HG03108 (cell line): Measurements from ENCODE around the gene GAREM1.
"Not testable (repeated sequence)": the region's sequence is repeated elsewhere in the genome, so short reads cannot be mapped to it uniquely, and the experiment has no call there.

ENCODE experiments used
- ATAC-seq: cut with Tn5 transposase; IDR thresholded peaks from one replicate; pipeline ENCODE4 v1.9.1; 2021; ENCODE audit warnings: moderate library complexity; ENCODE audit not compliant: unreplicated experiment

The GAREM1 gene

GRCh38 chr18:32470714-32471633 is at the start of gene GAREM1:
Gene GAREM1 (minus strand): TSS chr18:32470882. CDS start chr18:32470428, 454 bp downstream.
- ATAC-seq: peak; percentile 95

GRCh38 chr18:32511147-32511546 is 40.5 kb upstream of the GAREM1 start:
- ATAC-seq: no peak

- ATAC-seq: no peak
Observed at GRCh38 chr18:32509111-32509510, 38.4 kb upstream of the GAREM1 start.

- no peak for ATAC-seq
Observed at GRCh38 chr18:32507093-32507492, 36.4 kb upstream of the GAREM1 start.

GRCh38 chr18:32502014-32502413 is 31.3 kb upstream of the GAREM1 start:
- no peak for ATAC-seq

- not testable (repeated sequence) for ATAC-seq
Observed at GRCh38 chr18:32501242-32501641, 30.6 kb upstream of the GAREM1 start.

- ATAC-seq: no peak
Observed at GRCh38 chr18:32483002-32483401, 12.3 kb upstream of the GAREM1 start.

GRCh38 chr18:32482117-32482516 is 11.4 kb upstream of the GAREM1 start:
- ATAC-seq: no peak

- ATAC-seq: no peak
Observed at GRCh38 chr18:32480581-32480980, 9.9 kb upstream of the GAREM1 start.

- no peak for ATAC-seq
Observed at GRCh38 chr18:32478807-32479206, 8.1 kb upstream of the GAREM1 start.

- no peak for ATAC-seq
Observed at GRCh38 chr18:32478317-32478716, 7.6 kb upstream of the GAREM1 start.

GRCh38 chr18:32476106-32476505 is 5.4 kb upstream of the GAREM1 start:
- ATAC-seq: no peak

- ATAC-seq: not testable (repeated sequence)
Observed at GRCh38 chr18:32475069-32475468, 4.4 kb upstream of the GAREM1 start.

GRCh38 chr18:32473325-32473724 is 2.6 kb upstream of the GAREM1 start:
- ATAC-seq: no peak

- ATAC-seq: no peak
Observed at GRCh38 chr18:32472841-32473240, 2.2 kb upstream of the GAREM1 start.

- ATAC-seq: no peak
Observed at GRCh38 chr18:32470460-32470713, 295 bp downstream of the GAREM1 start.

GRCh38 chr18:32469691-32470459 is 807 bp downstream of the GAREM1 start:
- ATAC-seq: no peak

- no peak for ATAC-seq
Observed at GRCh38 chr18:32469190-32469651, 1.5 kb downstream of the GAREM1 start.

GRCh38 chr18:32468147-32468845 is 2.4 kb downstream of the GAREM1 start:
- no peak for ATAC-seq

GRCh38 chr18:32461709-32462272 is 8.9 kb downstream of the GAREM1 start:
- no peak for ATAC-seq

- ATAC-seq: no peak
Observed at GRCh38 chr18:32460171-32460731, 10.4 kb downstream of the GAREM1 start.
